GM12801 (cell line): Measurements from ENCODE around the gene PAK5.

Source experiments
- CTCF ChIP-seq: IDR thresholded peaks from one replicate; pipeline ENCODE4 v1.5.1; 2011; ENCODE audit warnings: control low read depth; ENCODE audit not compliant: insufficient read length; ENCODE audit errors: extremely low read depth

PAK5 gene

GRCh38 chr20:9711872-9712271 is 127.0 kb downstream of the PAK5 start:
- TF ChIP-seq CTCF, result no peak

- no peak for TF ChIP-seq CTCF
Measured at GRCh38 chr20:9710685-9711084, 128.2 kb downstream of the PAK5 start.

- TF ChIP-seq CTCF, result no peak
Measured at GRCh38 chr20:9705722-9706476, 133.0 kb downstream of the PAK5 start.

GRCh38 chr20:9699181-9699580 is 139.7 kb downstream of the PAK5 start:
- TF ChIP-seq CTCF, result no peak

GRCh38 chr20:9689041-9689440 is 149.8 kb downstream of the PAK5 start:
- no peak for TF ChIP-seq CTCF

GRCh38 chr20:9686866-9687265 is 152.0 kb downstream of the PAK5 start:
- TF ChIP-seq CTCF, result no peak

GRCh38 chr20:9686455-9686854 is 152.4 kb downstream of the PAK5 start:
- no peak for TF ChIP-seq CTCF
